ENCODE measurements around the gene NID1. TPM values are rescaled to one million over a fixed set of nuclear protein-coding genes. Genes with fewer than 3 reads are reported as not detected.
A peak's percentile ranks its signal among the peaks of the same experiment; 100 is the strongest.

Gene NID1
- total and polyA plus RNA-seq, 10 donors: 6.8 to 178 (median 81.2) TPM

- Histone ChIP-seq H3K9me3 (no peaks in the 10 kb centered on the region), H3K4me3 (peak overlapping the region in 2 of 8 donors; percentile 8 to 82), H3K4me1 (peaks cover 0 to 37% (median 17%) of the 10 kb centered on the region in 6 donors), H3K27me3 (replicated peaks in 1 of 7) (peaks cover 0 to 19% (median 6%) of the 10 kb centered on the region in 7 donors), H3K36me3 (no peaks in the 10 kb centered on the region), H3K27ac (peak overlapping the region in 7 of 8 donors; percentile 29 to 68 (median 43))
- intact Hi-C loops (cut with DNase I; ENCODE audit: low total_unique reads): no loop called here
- peak in 1 of 3 donors; percentile 16 for TF ChIP-seq POLR2AphosphoS5 (IDR thresholded peaks at IDR 0.05)
- no peak for TF ChIP-seq CTCF (IDR thresholded peaks at IDR 0.05 in 8 of 11, conservative IDR thresholded peaks at IDR 0.05 in 3 of 11)
- TF ChIP-seq POLR2A (IDR thresholded peaks at IDR 0.05): no peak
- WGBS, 5 donors: 73 to 89% (median 79%) methylated on average over 5 of the region's 5 CpGs
- DNase-seq: no peak
These were observed 5.9 kb downstream of the NID1 start for GRCh38 chr1:236059011-236059410.

GRCh38 chr1:236058141-236058934, 6.6 kb downstream of the NID1 start:
- no peaks in the 10 kb centered on the region for H3K36me3 ChIP-seq
- peak overlapping the region in 7 of 8 donors; percentile 29 to 68 (median 43) for H3K27ac ChIP-seq
- H3K4me3 ChIP-seq: peak overlapping the region in 2 of 8 donors; percentile 8 to 38
- TF ChIP-seq CTCF (IDR thresholded peaks at IDR 0.05 in 8 of 11, conservative IDR thresholded peaks at IDR 0.05 in 3 of 11) (no peak), POLR2AphosphoS5 (IDR thresholded peaks at IDR 0.05) (peak in 1 of 3 donors; percentile 28)
- peaks cover 0 to 31% (median 11%) of the 10 kb centered on the region in 6 donors for H3K4me1 ChIP-seq
- peaks cover 0 to 12% (median 0%) of the 10 kb centered on the region in 7 donors for H3K27me3 ChIP-seq (replicated peaks in 1 of 7)
- DNase-seq: no peak
- intact Hi-C loops (cut with DNase I; ENCODE audit: low total_unique reads): no loop called here
- H3K9me3 ChIP-seq: no peaks in the 10 kb centered on the region
- WGBS, 5 donors: 31 to 47% (median 42%) methylated on average over 5 of the region's 5 CpGs

GRCh38 chr1:236057546-236057945, 7.3 kb downstream of the NID1 start:
- intact Hi-C loops (cut with DNase I; ENCODE audit: low total_unique reads): no loop called here
- peak overlapping the region in 7 of 8 donors; percentile 20 to 68 (median 45) for H3K27ac ChIP-seq

More at GRCh38 chr1:236057546-236057945, 7.3 kb downstream of the NID1 start:
- H3K9me3 ChIP-seq: no peaks in the 10 kb centered on the region
- peaks cover 0 to 4% (median 0%) of the 10 kb centered on the region in 7 donors for H3K27me3 ChIP-seq (replicated peaks in 1 of 7)
- TF ChIP-seq POLR2A (IDR thresholded peaks at IDR 0.05) (no peak), CTCF (IDR thresholded peaks at IDR 0.05 in 8 of 11, conservative IDR thresholded peaks at IDR 0.05 in 3 of 11) (no peak), POLR2AphosphoS5 (IDR thresholded peaks at IDR 0.05) (no peak)
- H3K4me3 ChIP-seq: peak overlapping the region in 1 of 8 donors; percentile 38
- no peaks in the 10 kb centered on the region for H3K36me3 ChIP-seq
- H3K4me1 ChIP-seq: peaks cover 0 to 35% (median 12%) of the 10 kb centered on the region in 6 donors
- DNase-seq: no peak
- 87 to 95% (median 93%) methylated on average over 5 of the region's 5 CpGs for WGBS, 5 donors

Data from spleen (tissue), 11 donors.